Measurements from ENCODE around the gene RASGRF2.

DNA sequence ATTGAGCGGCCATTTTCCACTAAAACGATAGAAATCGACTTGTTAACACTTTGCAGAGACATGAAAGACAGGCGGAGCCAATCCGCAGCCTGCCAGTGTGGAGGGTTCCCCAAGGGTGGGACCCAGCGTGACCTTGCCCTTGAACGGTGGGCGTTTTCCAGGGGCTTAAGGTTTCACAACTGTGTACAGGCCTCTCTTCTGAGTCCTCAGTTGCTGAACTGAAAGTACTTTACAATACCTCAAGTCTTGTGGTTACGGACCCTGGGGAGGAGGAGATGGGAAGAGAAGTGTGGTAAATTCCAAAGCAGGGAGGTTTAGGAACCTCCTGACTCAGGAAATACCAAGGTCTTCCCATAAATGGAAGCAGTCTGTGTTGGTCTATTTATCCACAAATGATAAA, 204.8 kb downstream of the RASGRF2 start:
- TF ChIP-seq, protein P1, sequence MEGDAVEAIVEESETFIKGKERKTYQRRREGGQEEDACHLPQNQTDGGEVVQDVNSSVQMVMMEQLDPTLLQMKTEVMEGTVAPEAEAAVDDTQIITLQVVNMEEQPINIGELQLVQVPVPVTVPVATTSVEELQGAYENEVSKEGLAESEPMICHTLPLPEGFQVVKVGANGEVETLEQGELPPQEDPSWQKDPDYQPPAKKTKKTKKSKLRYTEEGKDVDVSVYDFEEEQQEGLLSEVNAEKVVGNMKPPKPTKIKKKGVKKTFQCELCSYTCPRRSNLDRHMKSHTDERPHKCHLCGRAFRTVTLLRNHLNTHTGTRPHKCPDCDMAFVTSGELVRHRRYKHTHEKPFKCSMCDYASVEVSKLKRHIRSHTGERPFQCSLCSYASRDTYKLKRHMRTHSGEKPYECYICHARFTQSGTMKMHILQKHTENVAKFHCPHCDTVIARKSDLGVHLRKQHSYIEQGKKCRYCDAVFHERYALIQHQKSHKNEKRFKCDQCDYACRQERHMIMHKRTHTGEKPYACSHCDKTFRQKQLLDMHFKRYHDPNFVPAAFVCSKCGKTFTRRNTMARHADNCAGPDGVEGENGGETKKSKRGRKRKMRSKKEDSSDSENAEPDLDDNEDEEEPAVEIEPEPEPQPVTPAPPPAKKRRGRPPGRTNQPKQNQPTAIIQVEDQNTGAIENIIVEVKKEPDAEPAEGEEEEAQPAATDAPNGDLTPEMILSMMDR (IDR thresholded peaks at IDR 0.05; ENCODE audit: poor library complexity, severe bottlenecking), result no peak
- no peak for TF ChIP-seq EZH2 (IDR thresholded peaks at IDR 0.05; ENCODE audit: borderline replicate concordance, insufficient read depth, low read length, poor library complexity, severe bottlenecking)
- TF ChIP-seq RAD21 (conservative IDR thresholded peaks at IDR 0.05), result no peak
- no peak for TF ChIP-seq POLR2AphosphoS5 (IDR thresholded peaks at IDR 0.05)
